GM20431 (cell line): Measurements from ENCODE around the gene ARHGDIA.
"Not testable (repeated sequence)": the region's sequence is repeated elsewhere in the genome, so short reads cannot be mapped to it uniquely, and the experiment has no call there.

Source experiments
- in situ Hi-C: fragments of 300-500 bp; cut with MseI, MboI; formaldehyde crosslinking; loops from one replicate; pipeline ENCODE4 v1.15.0; 2020; ENCODE audit warnings: low sequenced_read_pairs; ENCODE audit not compliant: unreplicated experiment

The ARHGDIA gene

DNA sequence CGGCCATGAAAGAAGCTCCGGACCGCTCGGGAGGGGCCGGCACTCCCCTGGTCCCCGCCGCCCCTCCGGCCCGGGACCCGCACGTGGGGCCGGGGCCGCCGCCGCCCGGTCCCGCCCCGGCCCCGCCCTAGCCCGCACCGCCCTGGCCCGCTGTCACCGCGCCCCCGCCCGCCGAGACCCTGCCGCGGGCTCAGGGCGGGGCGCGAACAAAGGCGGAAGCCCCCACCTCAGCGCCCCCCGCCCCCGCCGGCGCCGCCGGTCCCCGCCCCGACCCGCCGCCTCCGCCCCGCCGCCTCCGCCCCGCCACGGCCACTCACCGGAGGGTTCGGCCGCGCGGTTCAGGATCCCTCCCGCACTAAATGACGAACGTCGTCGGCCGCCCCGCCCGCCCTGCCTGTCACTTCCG, at the start of gene ARHGDIA:
TSS of gene ARHGDIA (minus strand) at position 357 of the 406 bp plus-strand sequence. CDS start 1,407 bp downstream, outside the sequence.
- in situ Hi-C loops, result no loop called here

DNA sequence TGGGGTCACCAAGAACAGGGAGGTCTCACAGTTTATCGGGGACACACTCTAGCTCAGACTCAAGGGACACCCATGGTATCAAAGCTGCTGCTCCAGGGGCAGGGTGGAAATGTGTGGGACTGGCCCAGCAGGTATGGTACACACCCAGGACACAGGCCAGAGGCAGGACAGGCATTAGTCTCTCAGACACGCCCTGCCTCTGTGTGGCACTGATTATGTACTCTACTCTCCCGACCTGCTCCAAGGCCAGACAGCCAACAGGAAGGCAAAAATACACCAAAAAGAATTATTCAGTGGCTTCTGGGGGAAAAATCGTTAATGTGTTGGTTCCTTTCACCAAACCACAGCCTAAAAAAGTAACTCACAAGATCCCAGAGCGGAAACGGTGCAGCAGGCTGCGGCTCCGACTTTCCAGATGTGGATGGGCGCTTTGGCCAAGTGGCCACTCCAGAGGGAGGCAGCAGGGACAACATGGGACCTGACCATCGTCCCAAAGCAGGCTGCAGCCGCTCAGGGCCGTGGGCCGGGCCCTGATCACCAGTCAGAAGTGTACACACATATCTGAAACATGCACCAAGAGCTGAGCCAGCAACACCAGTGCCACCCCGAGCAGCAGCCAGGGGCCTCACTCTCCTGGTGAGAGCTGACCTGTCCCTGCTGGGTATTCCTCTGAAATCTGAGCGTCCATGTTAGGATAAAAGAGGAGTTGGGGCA, 47.9 kb upstream of the ARHGDIA start:
- in situ Hi-C loops, result no loop called here

DNA sequence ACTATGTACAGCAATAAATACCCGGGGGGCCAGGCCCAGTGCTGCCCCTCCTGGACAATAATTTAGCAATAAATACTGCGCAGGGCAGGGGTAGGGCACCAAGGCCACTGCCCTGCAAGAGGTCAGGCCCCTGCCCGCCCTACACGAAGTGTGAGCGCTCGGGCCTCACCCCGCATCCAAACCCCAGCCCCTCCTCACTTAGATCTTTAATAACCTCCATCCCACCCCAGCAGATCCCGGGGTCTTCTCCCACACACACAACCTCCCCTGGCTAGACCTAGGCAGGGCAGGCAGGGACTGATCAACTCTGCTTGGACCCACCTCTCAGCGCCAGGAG, 47.2 kb upstream of the ARHGDIA start:
- in situ Hi-C loops, result not testable (repeated sequence)

DNA sequence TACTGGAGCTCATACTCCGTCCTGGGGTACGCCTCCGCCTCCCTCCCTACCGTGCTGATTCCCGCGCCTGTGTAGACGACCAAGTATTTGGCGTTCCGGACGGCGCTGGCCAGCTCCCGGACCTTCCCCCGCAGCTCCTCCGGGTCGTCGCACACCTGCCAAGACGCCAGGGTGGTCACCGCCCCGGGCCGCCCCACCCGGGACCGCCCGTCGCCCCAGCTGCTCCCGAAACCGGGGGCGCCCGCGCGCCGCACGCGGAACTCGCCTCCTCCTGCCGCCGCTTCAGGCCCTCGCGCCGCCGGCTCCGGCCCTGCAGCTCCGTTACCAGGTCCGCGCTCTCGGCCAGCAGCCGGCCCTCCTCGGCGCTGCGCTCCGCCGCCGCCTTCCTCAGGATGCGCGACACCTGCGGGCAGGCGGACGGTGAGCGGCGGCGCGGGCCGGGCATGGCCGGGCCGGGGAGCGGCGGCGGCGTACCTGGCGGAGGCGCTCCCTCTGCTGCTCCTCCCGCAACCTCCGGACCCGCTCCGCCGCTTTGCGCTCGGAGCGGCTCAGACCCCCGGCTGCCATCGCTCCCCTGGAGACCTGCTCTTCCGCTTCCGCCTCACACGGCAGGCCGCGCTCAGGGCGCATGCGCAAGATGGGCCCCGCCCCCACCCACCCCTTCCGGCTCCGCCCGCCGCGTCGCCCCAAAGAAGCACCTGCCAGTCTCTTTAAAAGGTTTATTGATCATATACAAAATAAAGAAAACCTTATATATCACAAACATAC, 46.6 kb upstream of the ARHGDIA start, which contains the start of gene SIRT7:
TSS of gene SIRT7 (minus strand) at position 612 of the 768 bp plus-strand sequence. CDS start at position 567, 45 bp downstream.
- in situ Hi-C loops, result no loop called here

DNA sequence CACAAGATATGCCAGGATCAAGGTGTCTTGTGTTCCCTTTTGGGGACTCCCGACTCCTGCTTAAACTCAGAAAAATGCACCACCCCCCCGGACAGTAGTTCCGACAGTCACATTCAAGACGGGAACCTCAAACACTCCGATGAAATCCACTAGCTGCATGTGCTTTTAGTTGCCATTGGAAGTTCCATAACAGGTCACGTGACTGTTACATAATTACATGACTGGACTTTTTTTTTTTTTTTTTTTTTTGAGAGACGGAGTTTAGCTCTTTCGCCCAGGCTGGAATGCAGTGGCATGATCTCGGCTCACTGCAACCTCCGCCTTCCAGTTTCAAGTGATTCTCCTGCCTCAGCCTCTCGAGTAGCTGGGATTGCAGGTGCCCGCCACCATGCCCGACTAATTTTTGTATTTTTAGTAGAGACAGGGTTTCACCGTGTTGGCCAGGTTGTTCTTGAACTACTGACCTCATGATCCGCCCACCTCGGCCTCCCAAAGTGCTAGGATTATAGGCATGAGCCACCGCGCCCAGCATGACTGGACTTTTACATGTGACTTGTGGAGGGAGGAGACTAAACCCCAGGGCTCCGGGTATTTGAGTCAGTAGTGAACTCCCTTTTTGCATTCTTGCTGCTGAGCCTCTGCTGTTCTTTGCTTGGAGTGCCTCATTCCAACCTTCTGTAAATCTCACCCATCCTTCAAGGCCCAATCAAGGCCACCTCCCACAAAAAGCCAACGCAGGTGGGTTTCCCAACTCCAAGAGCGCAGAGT, 45.3 kb upstream of the ARHGDIA start:
- in situ Hi-C loops, result no loop called here

DNA sequence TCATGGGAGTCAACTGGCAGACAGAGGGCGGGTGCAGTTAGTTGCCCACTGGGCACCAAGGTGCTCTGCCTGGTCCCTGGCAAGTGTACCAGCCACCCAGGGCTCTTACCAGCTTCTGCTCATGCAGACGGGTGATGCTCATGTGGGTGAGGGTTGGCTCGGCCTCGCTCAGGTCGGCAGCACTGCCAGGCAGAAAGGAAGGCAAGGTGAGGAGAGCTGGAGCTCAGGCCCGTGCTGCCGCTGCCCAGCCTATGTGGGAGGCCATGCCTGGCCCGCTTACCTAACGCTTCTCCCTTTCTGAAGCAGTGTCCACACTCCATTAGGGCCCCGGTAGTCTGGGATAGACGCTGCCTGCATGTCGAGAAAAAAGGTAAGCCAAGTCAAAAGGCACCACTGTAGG, 44.2 kb upstream of the ARHGDIA start:
- in situ Hi-C loops, result no loop called here

DNA sequence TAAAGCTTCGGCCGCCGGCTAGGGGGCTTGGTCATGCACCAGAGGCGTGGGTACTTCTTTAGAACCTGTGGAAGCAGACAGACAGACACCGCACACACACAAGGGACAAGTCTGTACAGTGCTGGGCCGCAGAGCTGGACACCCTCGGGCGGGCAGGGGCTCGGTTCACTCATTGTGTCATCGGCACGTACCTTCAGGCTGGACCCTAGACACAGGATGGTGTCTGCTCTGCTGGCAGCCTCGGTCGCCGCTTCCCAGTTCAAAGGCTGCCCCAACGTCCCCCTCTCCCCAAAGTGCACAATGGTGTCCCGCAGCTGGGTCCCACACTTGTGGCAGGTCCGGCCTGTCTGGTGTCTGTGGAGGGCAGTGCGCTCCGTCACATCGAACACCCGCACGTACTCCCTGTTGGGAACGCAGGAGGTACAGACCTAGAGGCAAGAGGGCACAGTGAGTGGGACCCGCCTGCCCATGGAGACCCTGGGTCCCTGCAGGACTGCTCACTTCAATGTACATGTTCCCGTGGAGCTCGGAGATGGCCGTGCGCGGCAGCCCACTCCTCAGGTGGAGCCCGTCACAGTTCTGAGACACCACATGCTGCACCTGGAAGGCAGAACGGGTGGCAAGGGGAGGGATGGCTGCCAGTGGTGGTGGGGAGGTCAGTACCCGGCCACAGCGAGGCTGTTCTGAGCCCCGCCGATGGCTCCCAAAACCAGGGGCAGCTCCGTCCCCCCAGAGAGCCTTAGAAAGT, 43.1 kb upstream of the ARHGDIA start:
- in situ Hi-C loops, result no loop called here

DNA sequence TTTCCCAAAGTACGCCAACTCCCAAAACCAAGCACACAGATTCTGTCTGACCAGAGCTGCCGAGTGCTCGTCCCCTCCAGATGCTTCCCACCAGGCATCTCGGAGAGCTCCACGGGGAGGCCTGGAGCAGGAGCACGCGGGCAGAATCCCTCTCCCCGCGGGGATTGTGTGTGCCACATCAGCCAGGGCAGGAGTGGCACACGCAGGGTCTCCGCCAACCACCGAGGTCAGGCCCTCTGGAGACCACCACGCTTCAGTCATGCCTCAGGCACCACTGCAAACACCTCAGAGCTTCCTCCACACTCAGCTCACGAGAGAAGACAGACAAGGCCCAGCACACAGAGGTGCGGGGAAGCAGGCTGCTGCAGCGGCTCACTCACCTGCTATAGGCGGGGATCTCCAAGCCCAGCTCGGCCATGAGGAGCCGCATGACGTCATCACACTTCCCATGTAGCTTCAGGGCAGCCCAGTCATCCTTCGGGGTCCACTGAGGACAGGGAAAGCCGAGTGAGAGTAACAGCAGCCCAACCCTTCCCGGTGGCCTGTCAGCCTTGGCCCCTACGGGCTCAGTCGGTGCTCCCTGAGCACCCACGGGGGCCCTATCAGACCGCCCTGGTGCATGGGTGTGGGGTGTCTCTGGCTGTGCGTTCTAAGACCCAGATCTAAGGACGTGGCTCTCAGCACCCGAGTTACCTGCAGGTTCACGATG, 42.4 kb upstream of the ARHGDIA start:
- in situ Hi-C loops, result no loop called here

DNA sequence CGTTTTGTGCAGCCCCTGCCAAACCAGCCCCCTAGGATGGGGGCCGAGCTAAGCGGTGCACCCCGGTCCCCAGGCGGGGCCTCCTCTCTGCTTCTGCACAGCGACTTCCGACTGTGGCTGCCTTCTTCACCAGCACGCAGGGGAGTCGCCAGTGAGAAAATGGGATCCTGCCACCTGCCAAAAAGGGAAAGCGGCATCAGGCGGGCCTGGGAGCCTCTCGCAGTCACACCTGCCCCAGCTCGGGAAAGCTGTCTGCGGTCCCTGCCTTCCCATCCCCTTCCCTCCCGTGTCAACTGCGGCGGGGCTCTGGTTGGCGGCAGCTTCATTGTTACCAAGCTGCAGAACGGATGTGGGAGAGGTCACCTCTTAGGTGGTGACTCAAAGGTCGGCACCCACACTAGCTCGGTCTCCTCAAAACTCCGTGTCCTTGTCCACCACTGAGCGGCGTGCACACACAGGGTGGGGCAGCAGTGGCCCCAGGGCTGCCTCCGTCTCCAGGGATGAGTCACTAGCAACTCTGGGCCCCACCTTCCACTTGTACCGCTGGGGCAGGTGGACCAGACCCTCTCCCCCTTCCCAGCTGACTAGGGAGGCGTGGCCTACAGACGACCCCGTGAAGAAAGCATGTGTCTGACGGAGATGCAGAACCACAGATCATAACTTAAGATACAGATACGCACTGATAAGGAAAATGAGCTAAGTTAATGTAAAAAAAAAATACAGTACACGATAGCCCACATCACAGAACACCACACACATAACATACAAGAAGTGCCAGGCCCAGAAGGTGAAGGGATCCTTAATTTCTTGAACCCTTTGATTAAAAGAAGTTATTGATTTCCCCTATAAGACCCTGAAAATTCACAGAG, 41.5 kb upstream of the ARHGDIA start:
- in situ Hi-C loops, result no loop called here

DNA sequence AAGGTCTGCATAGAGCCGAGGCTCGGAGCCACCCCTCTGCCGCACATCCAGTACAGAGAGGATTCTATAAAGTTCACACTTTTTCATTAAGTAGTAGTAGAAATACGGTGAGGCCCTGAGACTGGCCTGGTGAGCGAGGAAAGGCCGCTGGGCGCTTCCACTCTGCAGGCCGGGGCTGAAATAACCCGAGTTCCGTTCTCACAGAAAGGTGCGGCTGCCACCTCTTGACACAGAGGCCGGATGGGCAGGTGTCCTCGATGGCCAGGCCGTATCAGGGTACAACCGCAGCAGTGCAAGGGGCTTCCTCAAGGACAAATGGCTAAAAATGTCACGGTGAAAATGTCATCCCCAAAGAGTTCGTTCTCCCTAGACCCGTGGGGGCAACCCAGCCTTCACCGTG, 40.8 kb upstream of the ARHGDIA start:
- in situ Hi-C loops, result no loop called here

DNA sequence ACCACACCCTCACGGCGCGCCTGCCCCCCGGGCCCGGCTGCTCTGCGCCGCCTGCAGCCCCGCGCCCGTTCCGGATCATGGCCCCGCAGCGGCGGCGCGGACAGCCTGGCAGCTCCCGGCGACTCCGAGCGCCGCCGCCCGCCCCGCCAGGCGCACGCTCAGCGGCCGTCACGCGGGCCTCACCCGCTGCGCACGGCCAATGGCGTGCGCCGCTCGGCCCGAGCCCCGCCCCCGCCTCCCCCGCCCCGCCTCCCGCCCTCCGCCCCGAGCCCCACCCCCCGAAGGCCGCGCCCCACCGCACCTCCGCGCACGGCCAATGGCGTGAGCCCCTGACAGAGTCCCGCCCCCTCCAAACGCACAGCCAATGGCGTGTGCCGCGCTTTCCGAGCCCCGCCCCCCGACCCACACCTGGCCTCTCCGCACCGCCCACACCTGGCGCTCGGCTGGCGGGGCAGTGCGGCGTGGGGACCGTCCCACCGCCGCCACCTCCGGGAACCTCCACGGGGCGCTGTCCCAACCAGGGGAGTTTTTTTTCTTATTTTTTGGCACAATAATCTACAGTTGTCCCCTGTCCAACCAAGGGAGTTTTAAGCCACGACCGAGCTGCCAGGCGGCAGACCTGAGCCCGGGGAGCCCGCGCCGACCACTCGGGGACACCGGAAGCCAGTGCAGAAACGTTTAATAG, 40.3 kb upstream of the ARHGDIA start, which contains the start of gene PCYT2:
TSS of gene PCYT2 (minus strand) at position 123 of the 685 bp plus-strand sequence. CDS start at position 79, 44 bp downstream.
- in situ Hi-C loops, result no loop called here

DNA sequence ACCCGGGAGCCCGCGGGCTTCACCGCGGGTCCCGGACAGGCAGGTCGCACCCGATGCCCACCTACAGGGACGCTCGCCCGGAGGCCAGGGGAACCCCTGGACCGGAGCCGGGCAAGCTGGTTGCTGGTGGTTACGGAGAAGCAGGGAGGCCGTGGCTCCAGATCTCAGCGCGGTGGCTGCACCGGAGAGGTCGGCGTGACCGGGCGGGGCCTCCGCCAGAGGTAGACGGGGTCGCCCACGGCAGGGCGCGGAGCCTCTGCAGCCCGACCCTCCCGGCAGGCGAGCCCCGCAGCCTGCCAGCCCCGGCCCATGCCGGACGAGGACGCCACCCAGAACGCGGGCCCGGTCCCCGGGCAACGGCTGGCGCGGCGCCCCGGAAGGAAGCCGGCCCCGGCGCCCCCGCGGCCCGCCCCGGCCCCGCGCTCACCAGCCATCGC, 39.7 kb upstream of the ARHGDIA start:
- in situ Hi-C loops, result no loop called here

DNA sequence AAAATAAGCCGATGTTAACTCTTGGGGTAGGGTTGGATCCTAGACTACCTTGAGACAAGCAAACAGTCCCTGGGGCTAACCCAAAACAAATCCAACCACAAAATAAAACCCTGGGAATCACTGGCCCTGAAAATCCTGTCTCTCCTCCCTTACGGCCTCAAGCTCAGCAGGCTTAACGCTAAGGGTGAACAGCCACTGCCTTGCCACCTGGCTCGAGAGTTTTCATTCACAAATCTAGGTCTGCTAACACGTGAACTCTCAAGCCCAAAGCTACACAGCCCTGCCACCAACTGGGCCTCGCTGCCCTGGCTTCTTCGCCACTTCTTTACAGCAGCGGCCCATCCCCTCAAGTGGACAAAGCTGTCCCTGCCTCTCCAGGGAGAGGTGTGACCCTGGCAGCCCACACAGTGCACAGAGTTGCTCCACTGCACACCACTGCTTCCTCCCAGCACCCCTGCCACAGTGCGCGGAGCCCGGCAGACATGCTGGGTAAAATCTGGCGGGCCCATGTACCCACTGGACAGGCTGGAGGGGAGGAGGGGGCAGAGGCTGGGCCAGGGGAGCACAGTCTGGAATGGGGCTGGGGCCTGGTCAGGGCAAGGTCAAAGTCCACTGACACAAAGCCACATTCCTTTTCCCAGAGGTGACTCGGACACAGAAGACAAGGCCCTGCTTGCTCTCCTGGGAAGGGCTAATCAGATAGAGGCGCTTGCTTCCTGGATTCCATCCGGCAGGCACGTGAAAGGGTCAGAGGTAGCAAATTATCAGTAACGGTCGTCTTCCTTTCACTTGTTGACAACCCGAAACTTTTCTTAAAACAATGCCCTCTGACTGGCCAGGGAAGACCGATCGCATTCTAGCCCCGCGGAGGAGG, 39.1 kb upstream of the ARHGDIA start:
- in situ Hi-C loops, result no loop called here

DNA sequence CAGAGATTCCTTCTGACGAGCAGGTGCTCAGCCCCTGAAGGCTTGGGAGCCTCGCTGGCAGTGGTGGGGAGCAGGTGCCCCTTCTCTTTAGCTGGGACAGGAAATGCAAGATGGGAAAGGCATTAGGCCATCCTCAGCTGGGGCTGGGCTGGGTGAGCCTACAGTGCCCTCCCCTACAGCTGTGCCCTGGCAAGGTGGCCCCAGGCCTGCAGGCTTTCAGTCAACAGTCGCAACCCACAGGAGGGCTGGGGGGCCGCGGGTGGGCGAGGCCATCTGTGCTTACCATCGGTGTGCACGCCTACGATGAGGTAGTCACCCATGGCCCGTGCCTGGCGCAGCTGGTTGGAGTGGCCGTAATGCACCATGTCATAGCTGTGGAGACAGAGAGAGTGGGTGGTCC, 38.1 kb upstream of the ARHGDIA start:
- in situ Hi-C loops, result no loop called here

DNA sequence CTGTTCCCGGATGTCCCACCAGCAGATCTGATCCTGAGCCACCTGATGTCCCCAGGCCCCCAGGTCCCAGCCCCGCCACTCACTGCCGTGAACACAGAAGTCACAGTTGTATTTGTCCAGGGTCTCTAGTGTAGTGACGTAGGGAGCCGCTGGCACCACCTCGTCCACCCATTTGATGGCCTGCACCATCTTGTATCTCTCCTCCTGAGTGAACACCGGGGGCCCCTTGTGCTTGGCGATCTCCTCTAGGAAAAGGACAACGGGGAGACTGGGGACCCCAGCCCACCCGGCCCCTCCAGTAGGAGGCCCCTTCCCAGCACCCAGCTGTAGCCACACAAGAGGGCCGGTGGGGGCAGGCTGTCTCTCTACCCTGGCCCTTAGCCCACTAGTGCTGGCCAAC, 37.7 kb upstream of the ARHGDIA start:
- in situ Hi-C loops, result no loop called here

DNA sequence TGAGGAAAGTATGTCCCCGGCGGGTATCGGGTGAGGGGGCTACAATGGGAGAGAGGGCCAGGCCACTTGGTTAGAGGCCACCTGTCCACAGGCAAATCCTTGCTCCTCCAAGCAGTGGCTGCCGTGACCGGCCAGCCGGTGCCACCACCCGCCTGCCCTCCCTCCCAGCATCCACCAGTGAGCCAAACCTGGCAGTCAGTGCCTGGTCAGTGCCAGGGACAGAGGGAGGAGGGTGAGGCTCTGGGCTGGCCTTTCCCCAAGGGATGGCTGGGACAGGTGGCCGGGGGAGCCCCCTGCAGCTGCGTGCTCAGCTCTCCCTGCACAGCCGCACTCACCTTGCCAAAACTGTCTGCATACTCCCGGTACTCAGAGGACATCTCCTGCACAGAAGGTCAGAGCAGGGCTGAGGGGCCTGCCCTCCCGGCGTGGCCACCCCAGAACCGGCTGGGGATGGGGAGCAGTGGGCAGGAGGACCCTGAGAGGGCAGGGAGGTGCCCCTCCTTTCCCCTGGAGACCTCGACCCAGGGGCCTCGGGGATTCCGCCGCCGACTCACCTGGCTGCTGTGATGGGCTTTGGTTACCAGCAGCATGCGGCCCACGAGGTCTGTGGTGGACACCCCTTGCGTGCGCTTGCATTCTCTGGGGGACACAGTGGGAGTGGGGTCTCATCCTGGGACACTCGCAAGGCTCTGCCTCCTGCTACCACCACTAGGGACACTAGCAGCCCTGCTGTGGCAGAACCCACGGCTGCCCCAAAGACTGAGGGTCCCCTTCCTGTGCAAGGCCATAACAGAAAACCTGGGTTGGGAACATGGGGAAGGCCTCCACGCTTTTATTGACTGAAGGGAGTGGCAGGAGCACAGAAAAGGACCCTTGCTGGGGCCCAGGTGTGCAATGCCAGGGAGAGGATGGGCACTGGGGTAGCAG, 36.3 kb upstream of the ARHGDIA start:
- in situ Hi-C loops, result no loop called here
